ENCODE results near the gene CERCAM.
"Not testable (repeated sequence)": the region's sequence is repeated elsewhere in the genome, so short reads cannot be mapped to it uniquely, and the experiment has no call there.

Gene CERCAM

DNA sequence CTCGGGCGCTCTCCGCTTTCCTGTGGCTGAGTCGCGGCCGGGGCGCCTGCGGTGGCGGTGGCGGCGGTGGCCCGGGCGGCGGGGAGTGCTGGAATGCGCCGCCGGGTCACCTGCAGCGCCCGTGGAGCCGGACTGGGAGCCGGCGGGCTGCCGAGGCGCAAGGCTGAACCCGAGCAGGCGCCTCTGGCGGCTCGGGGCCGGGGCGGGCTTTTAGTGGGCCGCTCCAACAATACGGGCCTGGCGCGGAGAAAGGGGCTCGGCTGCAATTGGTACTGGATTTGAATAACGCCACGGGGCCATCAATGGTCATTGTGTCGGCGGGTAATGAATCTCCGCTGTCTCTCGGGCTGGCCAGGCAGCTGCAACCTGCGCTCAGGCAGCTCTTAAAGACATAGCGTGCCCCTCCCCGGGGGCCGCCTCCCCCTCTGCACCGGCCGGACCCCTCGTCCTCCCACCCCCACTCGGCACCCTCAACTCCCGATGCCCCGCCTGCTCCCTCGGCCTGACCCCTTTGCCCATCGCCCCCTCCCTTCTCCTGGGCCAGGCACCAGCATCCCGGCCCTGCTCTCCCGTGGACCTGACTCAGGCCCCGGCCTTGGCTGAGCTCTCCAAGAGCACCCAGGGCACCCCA, 27.4 kb upstream of the CERCAM start:
- no peak for DNase-seq (ENCODE audit: low spot score)

DNA sequence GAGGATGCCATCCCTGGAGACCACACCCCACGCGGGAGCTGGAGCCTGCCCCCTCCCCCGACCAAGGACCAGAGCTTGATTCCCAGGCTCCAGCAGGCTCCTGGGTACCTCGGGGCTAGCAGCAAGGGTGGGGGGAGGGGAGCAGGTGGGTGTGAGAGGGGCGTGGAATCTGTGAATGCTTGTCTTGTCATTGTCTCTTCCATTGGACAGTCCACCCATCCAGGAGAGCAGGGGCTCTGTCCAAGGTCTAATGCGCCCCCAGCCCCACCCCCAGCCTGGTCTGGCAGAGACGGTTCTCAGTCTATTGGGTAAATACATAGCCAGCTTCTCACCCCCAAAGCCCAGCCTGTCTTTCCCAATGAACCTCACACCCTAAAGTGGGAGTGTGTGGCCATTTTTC, 26.7 kb upstream of the CERCAM start:
- DNase-seq (ENCODE audit: low spot score), result no peak

DNA sequence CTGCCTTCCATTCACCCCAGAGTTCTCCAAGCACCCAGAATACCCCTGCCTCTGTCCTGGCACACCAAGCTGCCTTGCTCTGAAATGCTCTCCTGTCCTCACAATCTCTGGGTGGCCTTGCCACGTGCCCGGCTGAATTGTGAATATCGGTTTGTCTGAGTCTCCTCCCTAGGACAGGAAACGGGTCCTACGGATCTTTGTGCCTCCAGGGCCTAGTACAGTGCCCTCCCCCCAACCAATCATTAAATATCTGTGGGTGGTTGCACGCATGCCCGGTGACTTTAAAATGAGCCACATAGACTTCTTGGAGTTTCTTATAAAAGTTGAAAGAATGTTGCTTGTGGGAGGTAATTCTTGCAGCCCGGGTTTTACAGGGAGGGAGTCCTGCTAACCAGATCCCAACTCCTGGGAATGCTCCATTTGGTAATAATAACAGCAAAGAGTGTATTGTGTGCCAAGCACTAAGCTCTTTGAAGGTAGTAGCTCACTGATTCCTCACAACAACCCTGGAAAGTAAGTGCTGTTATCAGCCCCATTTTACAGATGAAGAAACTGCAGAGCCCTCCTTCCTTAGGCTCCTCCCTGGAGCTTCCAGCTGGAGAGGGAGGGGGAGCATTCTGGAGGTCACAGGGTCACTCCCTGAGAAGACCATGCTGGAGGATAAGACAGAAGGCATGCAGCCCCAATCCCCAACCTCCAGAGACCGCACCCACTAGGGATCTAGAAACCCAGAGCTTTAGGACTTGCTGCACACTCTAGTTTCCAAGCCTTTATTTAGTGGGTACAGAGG, 26.1 kb upstream of the CERCAM start:
- no peak for DNase-seq (ENCODE audit: low spot score)

DNA sequence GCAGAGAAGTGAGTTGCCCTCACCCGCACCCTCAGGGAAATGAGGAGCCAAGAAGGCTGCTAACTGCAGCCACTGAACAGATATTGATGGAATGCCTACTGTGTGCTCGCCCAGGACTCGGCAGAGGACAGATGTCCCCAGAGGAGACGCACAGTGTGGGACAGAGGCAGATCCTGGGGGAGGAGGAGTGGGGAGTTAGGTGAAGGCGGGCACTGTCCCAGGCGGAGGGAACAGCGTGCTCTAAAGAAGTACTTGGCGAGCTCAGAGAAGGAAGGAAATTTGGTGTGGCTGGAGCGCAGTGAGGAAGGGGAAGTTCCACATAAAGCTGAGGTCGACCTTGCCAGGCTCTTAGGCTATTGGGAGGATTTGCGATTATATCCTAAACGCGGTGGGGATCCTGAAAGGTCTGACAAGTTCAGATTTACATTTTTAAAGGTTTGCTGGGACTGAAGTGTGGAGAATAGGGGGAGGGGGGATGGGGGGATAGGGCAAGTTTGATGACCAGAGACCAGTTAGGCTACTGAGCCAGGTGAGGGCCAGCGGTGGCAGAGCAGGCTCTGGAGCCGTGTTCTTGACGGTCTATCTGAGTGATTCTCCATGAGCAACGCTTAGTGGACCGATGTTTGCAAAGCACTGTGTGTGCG, 23.6 kb upstream of the CERCAM start:
- DNase-seq (ENCODE audit: low spot score), result no peak

DNA sequence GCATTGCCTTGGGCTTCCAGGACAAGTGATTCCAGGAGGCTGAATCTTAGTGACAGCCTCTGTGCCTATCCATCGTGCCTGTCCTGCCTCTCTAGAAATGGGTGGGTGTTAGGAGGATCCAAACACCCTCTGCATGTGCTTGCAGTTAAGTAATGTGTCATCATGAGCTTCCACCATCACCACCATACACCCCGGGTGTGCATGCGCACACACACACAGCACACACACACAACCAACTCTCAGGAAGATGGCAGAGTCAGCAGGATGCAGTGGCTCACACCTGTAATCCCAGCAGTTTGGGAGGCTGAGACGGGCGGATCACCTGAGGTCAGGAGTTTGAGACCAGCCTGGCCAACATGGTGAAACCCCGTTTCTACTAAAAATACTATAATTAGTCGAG, 22.8 kb upstream of the CERCAM start:
- DNase-seq (ENCODE audit: low spot score), result no peak

DNA sequence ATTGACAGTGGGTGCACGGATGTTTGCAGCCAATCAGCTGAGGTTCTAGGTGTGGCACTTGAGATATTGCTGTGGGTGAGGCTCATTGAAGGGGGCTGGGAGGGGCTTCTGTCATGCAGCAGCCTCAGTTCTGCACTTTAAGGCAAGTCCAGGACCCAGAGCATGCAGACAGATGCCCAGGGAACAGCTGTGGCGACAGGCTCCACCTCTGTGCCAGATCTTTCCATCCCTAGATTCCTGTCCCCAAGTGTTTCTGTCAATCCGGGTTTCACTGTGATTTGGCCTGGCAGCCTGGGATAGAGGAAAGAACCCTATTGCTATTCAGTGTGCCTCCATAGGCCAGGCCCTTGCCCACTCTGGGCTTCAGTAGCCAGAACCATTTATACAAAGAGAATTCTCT, 20.8 kb upstream of the CERCAM start:
- no peak for DNase-seq (ENCODE audit: low spot score)

DNA sequence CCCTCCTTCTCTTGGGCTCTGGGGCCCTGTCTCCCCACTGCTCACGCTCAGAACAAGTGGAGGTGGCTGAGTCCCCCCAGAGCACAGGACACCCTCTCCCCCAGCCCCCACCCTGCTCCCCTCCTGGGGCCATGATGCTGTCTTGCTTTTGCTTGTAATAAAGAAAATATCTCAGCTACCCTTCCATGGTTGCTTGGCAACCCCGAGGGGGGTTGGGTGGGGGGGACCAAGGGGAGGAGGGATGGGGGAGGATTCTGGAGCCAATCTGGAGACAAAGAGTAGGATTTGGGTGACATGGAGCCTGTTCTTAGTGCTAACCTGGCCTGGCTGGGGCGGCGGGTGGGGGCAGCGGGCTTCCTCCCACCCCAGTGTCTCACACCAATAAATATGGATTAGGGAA, 16.1 kb upstream of the CERCAM start:
- no peak for DNase-seq (ENCODE audit: low spot score)

DNA sequence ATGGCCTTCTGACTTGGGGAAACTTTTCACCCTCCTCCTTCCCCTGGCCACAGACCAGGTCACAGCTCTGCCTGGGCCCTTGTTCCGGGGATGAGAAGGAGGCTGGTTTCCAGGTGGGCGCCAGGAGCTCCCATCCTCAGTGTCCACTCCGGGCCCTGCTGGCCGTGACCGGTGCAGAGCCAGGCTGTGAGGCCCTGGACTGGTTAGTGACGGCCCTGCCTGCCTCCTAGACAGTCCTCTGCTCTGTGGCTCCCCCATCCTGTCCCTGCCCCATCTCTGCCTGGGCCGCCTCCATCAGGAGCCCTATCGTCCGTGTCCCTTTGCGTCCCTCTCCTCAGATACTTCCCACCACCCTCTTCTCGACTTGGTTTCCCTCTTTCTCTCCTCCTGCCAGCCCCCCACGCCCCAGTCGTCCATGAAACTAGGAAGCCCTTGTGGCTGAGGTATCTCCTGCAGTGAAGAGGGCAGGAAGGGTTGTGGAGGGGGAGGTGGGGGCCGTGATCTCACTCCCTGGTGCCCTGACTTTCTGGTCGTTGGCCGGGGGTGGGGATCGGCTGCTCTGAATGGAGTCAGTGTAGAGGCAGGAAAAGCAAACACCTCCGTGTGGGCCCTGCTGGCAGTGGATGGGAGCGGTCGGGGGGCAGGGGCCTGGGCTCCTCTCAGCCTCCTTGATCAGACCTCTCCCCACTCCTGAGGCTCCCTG, 15.4 kb upstream of the CERCAM start:
- DNase-seq (ENCODE audit: low spot score), result no peak

DNA sequence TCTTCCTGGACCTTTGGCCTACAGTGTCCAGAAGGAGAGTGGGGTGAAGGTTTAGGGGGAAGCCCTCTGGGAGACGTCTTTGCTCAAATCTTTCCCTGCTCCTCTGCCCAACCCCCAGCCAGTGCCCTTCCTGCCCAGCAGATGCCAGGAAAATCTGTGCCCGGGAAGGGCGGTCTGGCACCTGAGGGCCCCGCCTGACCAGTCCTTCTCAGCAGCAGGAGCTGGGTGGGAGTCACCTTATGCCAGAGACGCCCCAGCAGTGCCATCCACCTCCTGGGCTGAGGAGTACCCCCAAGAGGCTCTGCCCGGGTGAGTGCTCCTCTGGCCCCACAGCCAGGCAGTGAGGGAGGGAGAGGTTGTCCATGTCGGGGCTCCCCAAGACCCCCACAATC, 14.9 kb upstream of the CERCAM start:
- DNase-seq (ENCODE audit: low spot score), result no peak

DNA sequence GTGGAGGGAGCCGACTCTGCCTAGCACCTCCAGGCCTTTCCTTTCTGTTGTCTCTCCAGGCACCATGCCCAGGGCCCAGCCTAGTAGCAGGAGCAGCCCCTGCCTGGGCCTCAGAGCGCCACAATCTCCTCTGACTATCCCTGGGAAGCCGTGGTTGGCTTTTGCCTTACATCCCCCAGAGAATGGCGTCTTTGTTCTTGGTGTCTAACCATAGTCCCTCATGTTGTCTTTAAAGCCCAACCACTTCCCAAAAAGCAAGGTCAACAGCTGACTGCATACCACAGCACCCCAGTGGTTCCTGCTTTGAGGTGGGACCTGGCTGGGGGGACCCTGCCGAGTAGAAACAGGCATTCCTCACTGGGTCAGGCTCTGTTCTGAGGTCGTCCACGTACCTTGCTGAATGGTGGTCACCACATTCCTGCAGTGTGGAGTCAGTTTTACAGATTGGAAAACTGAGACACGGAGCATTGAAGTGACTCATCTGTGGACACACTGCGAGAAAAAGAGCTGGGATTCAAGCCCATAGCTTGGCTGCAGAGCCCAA, 13.7 kb upstream of the CERCAM start:
- no peak for DNase-seq (ENCODE audit: low spot score)

DNA sequence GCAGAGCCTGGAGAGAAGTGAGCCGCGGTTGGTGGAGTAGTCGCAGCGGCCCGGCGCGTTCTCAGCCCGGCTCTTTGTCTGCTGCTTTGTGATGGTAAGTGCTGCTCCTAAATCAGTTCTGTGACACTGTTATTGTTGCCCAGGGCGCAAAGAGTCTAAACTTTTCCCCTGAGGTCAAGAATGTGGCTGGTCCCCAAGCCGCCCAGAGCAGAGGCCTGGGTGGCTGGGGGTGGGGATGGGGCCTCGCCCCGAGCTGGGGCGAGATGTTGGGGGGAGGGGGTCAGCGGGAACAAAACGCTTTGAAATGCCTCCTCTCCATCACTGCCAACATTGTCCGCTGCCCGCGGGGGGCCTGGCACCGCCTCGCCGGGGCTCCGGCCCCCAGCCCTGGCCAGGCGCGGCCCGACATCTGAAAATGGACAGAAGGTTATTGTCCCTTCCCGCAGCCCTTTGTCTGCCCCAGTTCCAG, 11.7 kb upstream of the CERCAM start:
- no peak for DNase-seq (ENCODE audit: low spot score)

DNA sequence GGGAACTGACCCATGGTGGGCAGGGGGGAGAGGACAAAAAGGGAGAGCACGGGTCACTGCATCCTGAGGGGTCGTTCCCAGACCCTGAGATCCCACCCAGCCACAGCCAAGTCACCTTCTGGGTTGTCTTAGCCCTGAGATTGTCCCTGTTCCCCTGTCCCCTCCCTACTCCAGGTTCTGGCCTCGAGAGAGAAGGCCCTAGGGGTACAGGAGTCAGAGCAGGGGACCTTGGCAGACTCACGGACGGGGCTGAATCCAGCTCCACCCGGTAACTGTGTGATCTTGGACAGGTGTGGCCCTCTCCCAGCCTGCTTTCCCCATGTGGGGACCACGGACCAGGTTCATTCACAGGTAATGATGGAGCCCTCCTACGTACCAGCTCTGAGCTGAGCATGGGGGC, 11.2 kb upstream of the CERCAM start:
- no peak for DNase-seq (ENCODE audit: low spot score)

DNA sequence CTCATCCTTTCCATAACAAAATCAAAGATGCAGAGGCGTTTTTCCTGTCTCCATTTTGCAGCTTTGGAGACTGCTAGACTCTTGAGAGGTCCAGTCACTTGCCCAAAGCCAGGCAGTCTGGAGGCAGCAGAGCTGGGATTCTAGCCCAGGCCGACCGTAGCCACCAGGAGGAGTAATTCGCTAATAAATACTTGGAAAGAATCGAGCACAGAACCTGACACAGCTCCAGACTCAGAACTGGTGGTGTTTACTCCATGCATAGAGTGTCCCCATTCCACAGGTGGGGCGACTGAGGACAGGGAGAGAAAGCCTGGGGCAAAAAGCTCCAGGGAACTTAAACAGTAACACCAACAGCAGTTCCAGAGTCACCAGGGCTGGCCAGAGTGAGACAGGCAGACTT, 10.7 kb upstream of the CERCAM start:
- DNase-seq (ENCODE audit: low spot score), result no peak

DNA sequence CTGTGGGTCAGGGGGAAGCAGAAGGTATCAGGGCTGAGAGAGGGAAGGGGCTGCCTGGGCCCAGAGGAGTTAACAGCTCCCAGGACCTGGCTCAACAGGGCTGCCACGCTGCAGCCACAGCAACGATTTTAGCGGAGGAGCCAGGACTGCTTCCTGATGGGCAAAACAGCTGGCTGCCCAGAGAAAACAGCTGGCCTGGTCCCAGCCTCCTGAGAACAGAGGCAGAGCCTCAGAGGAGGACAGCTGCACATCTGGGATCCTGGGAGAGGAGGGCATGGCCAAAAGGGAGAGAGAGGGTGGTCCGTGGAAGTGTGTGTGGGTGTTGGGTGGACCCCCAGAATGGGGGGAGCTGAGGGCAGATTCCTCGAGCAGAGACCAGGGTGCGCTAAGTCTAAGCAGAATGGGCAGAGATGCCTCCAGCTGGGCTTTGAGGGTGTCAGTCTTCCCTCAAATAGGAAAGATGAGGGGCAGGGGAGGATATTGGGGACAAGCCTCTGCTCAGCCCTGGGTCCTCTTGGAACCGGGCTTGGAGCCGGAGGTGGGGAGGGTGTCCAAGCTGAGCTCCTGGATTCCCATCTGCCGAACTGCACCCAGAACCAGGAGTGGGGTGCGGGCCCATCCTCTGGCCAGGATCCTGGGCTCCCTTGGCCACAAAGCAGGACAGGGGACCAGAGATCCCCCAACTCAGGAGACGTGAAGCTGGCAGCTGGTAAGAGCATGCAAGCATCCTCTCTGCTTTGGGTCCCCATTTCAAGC, 9.1 kb upstream of the CERCAM start:
- no peak for DNase-seq (ENCODE audit: low spot score)

DNA sequence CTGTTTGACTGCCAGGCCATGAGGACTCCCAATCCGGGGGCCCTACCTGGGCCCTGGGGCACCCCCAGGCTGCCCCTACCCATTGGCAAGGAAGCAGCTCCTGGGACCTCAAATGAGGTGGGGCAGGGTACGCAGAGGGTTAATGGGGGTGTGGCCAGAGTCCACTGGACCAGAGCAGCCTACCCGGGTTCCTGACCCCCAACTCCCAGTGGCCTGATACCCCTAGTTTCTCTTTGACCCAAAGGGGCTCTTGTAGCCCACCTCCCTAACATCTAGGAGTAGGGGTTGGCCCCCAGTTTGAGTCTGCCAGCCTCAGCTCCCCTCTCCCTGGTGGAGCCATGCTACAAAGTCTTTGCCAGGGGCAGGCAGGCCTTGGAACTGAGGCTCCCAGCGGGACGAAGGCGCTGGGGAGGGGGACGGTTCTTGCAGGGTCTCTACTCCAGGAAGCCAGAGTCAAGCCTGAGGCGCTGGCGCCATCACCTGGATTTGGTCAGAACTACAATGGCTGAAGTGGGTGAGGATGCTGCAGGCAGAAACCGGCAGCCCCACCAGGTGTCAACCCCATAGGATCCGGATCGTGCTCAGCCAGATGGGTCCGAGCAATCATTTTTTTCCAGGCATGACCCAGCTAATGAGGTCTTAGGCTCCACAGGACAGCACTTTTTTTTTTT, 8.4 kb upstream of the CERCAM start:
- peak; percentile 31 for DNase-seq (ENCODE audit: low spot score)

DNA sequence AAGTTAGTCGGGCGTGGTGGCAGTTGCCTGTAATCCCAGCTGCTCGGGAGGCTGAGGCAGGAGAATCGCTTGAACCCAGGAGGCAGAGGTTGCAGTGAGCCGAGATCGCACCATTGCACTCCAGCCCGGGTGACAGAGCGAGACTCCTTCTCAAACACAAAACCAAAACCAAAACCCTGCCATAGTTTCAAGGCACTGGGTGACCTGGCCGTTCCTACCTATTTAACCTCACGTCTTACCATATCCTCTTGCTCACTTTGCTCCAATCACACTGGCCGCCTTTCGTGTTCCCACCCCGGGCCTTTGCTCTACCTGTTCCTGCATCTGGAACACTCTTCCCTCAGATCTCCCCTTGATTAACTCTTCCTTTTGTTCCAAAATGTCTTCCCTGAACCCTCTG, 6.9 kb upstream of the CERCAM start:
- DNase-seq (ENCODE audit: low spot score), result not testable (repeated sequence)

DNA sequence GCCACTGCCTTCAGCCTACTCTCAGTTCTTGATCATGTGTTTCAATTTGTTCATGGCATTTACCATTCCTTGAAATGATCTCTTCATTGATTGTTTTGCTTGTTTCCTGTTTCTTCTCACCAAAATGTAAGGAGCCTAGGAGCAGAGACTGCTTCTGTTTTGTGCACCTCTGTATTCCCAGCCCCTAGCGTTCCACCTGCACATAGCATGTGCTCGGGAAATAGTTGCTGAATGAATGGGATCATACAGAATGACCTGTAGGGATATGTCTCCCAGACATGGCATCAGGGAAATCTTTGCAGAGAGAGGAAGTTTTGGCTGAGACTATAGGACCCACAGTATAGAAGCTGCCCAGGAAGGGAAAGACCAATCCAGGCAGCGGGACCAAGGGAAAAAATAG, 6.2 kb upstream of the CERCAM start:
- DNase-seq (ENCODE audit: low spot score), result no peak

DNA sequence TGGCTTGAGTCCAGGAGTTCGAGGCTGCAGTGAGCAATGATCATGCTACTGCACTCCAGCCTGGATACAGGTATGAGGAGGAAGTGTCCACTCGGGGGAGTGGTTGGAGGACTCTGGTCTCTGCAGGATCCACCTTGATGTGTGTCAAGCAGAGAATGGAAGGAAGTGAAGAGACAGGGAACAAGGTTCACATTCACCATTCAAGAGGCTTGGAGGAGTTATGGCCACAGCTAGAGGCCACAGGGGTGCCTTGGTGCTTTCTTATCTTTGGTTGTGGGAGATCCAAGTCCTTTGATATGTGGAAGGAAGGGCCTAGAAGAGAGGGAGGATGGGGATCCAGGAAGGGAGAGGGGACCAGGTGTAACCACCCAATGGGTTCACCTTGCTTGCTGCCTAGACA, 5.4 kb upstream of the CERCAM start:
- DNase-seq (ENCODE audit: low spot score), result no peak

DNA sequence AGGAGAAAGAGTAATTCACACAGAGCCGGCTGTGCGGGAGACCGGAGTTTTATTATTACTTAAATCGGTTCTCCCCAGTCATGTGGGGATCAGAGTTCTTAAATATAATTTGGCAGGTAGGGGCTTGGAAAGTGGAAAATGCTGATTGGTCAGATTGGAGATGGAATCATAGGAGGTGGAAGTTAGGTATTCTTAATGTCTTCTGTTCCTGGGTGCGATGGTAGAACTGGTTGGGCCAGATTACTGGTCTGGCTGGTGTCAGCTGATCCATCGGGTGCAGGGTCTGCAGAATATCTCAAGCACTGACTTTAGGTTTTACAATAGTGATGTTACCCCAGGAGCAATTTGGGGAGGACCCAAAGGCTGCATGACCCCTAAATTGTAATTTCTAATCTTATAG, 4.6 kb upstream of the CERCAM start:
- no peak for DNase-seq (ENCODE audit: low spot score)

DNA sequence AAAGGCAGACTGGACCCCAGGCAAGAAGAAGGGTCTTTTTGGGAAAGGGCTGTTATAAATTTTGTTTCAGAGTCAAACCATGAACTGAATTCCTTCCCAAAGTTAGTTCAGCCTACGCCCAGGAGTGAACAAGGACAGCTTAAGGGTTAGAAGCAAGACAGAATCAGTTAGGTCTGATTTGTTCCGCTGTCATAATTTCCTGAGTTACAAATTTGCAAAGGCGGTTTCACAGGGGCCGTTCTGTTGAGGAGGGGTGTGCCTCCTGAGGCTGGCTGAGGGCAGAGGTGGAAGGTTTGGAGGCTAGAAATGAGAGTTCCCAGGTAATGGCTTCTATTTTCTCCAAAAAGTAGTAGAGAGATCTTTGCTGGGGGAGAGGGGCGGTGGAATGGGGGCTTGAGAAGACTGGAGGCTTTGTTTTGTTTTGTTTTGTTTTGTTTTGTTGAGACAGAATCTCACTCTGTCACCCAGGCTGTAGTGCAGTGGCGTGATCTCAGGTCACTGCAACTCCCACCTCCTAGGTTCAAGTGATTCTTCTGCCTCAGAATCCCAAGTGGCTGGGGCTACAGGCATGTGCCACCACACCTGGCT, 4.1 kb upstream of the CERCAM start:
- DNase-seq (ENCODE audit: low spot score), result no peak
